Gastrocnemius medialis (tissue), 4 donors: ENCODE results near the gene ADCY9. TPM values are rescaled to one million over a fixed set of nuclear protein-coding genes. Genes with fewer than 3 reads are reported as not detected.

Source experiments
- ATAC-seq, 2 donors: fragments of 150-250 bp; one replicate each; pipeline ENCODE4 v1.9.1; 2016
- DNase-seq, 2 donors: peaks; one replicate each; pipeline ENCODE4 v3.0.0-alpha.2; 2019
- H3K27ac ChIP-seq, 4 donors: fragments of 200-600 bp; sonication (generic); 1 replicate in 1 of 4; 2 replicates in 3 of 4; pipeline ENCODE4 v1.5.1; 2016 to 2018; ENCODE audit warnings: mild to moderate bottlenecking in 2 of 4, moderate library complexity in 1 of 4
- H3K27me3 ChIP-seq, 3 donors: fragments of 200-600 bp; sonication (generic) in 2 of 3; 1 replicate in 1 of 3; 2 replicates in 2 of 3; pipeline versions ENCODE4 v1.5.1 to v1.6.0; 2016 to 2019; ENCODE audit warnings: mild to moderate bottlenecking in 1 of 3, moderate library complexity in 1 of 3
- H3K36me3 ChIP-seq, 2 donors: fragments of 200-600 bp; sonication (generic) in 1 of 2; one replicate each; pipeline ENCODE4 v1.5.1; 2017 to 2018
- H3K4me1 ChIP-seq, 2 donors: fragments of 200-600 bp; sonication (generic) in 1 of 2; one replicate each; pipeline ENCODE4 v1.5.1; 2016 to 2017; ENCODE audit warnings: mild to moderate bottlenecking in 2 of 2
- H3K4me3 ChIP-seq, 4 donors: fragments of 200-600 bp; sonication (generic) in 3 of 4; 1 replicate in 1 of 4; 2 replicates in 3 of 4; pipeline ENCODE4 v1.5.1; 2016 to 2019; ENCODE audit warnings: mild to moderate bottlenecking in 2 of 4
- H3K9me3 ChIP-seq, 3 donors: fragments of 200-600 bp; sonication (generic) in 2 of 3; 1 replicate in 1 of 3; 2 replicates in 2 of 3; pipeline ENCODE4 v1.5.1; 2016 to 2019
- CTCF ChIP-seq, 5 experiments: fragments of 450-650 bp in 3 of 5; fragments of 200-600 bp in 2 of 5; sonication (generic) in 2 of 5; IDR thresholded peaks in 4 of 5; conservative IDR thresholded peaks in 1 of 5; 1 replicate in 4 of 5; 2 replicates in 1 of 5; pipeline ENCODE4 v1.5.1; 2016 to 2019; ENCODE audit warnings: antibody characterized with exemption in 5 of 5, mild to moderate bottlenecking in 3 of 5, moderate library complexity in 3 of 5
- POLR2A ChIP-seq, 2 donors: fragments of 450-650 bp; IDR thresholded peaks; one replicate each; pipeline ENCODE4 v1.6.1; 2017; ENCODE audit warnings: antibody characterized with exemption in 2 of 2, mild to moderate bottlenecking in 2 of 2, moderate library complexity in 2 of 2
- in situ Hi-C, 4 donors: fragments of 200-750 bp; cut with MboI; loops; one replicate each; pipeline versions ENCODE4 v1.15.0 to v1.8.0; 2017; ENCODE audit warnings: low sequenced_read_pairs in 4 of 4
- intact Hi-C: fragments of 100-400 bp; cut with DNase I; formaldehyde crosslinking; loops from one replicate; pipeline ENCODE4 v1.15.1; 2023; ENCODE audit warnings: low total_unique reads
- total RNA-seq, 4 donors: library from RNA; depleted of rRNA; stranded (reverse); fragments of >200 nt; gene quantifications; one replicate each; pipeline versions ENCODE4 v1.1.0 to v1.2.3, GENCODE V29; 2016

ADCY9 gene
- total RNA-seq, 4 donors from 2014 or later, result 84.9 to 223 (median 163) TPM

- in situ Hi-C loops, result loop anchor here in 1 of 4 donors (25.0 kb wide), 1 partner anchor 133 kb away; the partner anchor contains the start of gene ADCY9
- peaks cover 0 to 70% of the 10 kb centered on the region in 2 donors for H3K36me3 ChIP-seq
Measured at GRCh38 chr16:3979518-3979917, 136.7 kb downstream of the ADCY9 start.

DNA sequence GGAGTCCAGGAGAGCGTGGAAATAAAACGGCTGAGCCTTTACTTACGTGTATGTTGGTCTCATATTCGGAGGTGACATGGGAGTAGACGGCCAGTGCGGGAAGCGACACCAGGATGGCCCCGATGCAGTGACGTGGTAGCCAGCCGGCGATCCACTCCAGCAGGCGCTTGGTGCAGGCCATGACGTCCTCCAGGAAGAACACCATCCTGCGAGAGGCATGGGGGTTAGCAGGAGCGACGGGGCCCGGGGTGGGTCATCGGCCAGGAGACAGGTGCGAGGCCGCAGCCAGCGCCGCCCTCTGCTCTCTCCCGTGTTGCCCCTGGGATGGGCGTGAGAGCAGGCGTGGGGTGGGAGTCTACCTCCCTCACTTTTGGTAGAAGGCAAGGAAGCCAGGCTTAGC is 137.2 kb downstream of the ADCY9 start:
- no peak for ATAC-seq
- intact Hi-C loops (no loop called here), in situ Hi-C loops (loop anchor here in 1 of 4 donors (25.0 kb wide), 1 partner anchor 133 kb away; the partner anchor contains the start of gene ADCY9)
- Histone ChIP-seq H3K4me3 (no peak overlapping the region), H3K36me3 (peaks cover 0 to 74% of the 10 kb centered on the region in 2 donors), H3K27ac (no peak overlapping the region), H3K9me3 (no peaks in the 10 kb centered on the region), H3K4me1 (no peaks in the 10 kb centered on the region), H3K27me3 (no peaks in the 10 kb centered on the region)
- TF ChIP-seq CTCF (IDR thresholded peaks at IDR 0.05 in 4 of 5, conservative IDR thresholded peaks at IDR 0.05 in 1 of 5), result no peak
- DNase-seq, result no peak

More at GRCh38 chr16:3979518-3979917, 136.7 kb downstream of the ADCY9 start:
- DNase-seq (no peak), ATAC-seq (no peak)
- Histone ChIP-seq H3K4me1 (no peaks in the 10 kb centered on the region), H3K27me3 (no peaks in the 10 kb centered on the region), H3K9me3 (no peaks in the 10 kb centered on the region), H3K4me3 (no peak overlapping the region), H3K27ac (no peak overlapping the region)
- intact Hi-C loops, result no loop called here
- TF ChIP-seq POLR2A (IDR thresholded peaks at IDR 0.05) (no peak), CTCF (IDR thresholded peaks at IDR 0.05 in 4 of 5, conservative IDR thresholded peaks at IDR 0.05 in 1 of 5) (no peak)

DNA sequence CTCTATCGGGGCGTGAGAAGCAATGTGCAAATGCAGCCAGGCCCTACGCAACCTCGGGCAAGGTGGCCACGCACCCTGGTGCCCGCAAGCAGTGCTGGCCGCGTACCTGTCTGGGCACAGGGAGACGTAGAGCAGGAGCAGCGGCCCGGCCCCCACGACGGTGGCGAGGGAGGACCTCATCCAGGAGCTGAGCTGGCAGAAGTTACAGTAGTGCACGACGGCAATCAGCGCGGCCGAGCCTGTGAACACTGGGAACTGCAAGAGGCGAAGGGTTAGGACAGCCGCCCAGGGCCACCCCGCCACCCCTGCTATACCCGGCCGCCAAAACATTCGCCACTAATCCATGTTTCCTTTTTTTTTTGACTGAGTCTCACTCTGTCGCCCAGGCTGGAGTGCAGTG is 138.9 kb downstream of the ADCY9 start:
- Histone ChIP-seq H3K27ac (no peak overlapping the region), H3K4me3 (no peak overlapping the region), H3K9me3 (no peaks in the 10 kb centered on the region), H3K27me3 (no peaks in the 10 kb centered on the region), H3K36me3 (peaks cover 0 to 72% of the 10 kb centered on the region in 2 donors), H3K4me1 (no peaks in the 10 kb centered on the region)
- intact Hi-C loops, result no loop called here
- ATAC-seq (no peak), DNase-seq (no peak)
- TF ChIP-seq CTCF (IDR thresholded peaks at IDR 0.05 in 4 of 5, conservative IDR thresholded peaks at IDR 0.05 in 1 of 5), result no peak
- in situ Hi-C loops, result loop anchor here in 1 of 4 donors (25.0 kb wide), 1 partner anchor 135 kb away; the partner anchor contains the start of gene ADCY9

DNA sequence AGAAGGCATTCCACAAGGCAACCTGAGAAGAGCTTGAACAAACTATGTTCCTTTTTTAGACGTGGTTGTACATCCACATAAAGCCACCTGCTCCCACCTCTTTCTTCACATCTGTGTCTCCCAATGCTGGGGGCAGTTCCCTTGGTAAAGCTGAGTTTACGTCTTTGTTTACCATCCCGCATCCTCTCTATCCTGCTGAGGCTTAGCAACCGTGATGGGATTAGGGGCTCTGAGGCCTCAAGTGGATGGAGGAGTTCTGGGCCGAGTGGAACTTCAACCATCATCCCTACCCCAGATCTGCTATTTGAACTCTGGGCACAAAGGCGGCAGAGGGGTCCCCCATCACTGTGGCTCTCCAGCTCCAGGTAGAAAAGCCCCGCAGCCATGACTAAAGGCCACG is 141.5 kb downstream of the ADCY9 start:
- intact Hi-C loops, result no loop called here
- no peaks in the 10 kb centered on the region for H3K4me1 ChIP-seq
- in situ Hi-C loops, result loop anchor here in 1 of 4 donors (25.0 kb wide), 1 partner anchor 138 kb away; the partner anchor contains the start of gene ADCY9
- H3K9me3 ChIP-seq, result no peaks in the 10 kb centered on the region
- no peak for ATAC-seq
- no peak overlapping the region for H3K27ac ChIP-seq
- TF ChIP-seq CTCF (IDR thresholded peaks at IDR 0.05 in 4 of 5, conservative IDR thresholded peaks at IDR 0.05 in 1 of 5) (no peak), POLR2A (IDR thresholded peaks at IDR 0.05) (no peak)
- DNase-seq, result no peak
- no peaks in the 10 kb centered on the region for H3K27me3 ChIP-seq
- peaks cover 0 to 74% of the 10 kb centered on the region in 2 donors for H3K36me3 ChIP-seq
- no peak overlapping the region for H3K4me3 ChIP-seq

DNA sequence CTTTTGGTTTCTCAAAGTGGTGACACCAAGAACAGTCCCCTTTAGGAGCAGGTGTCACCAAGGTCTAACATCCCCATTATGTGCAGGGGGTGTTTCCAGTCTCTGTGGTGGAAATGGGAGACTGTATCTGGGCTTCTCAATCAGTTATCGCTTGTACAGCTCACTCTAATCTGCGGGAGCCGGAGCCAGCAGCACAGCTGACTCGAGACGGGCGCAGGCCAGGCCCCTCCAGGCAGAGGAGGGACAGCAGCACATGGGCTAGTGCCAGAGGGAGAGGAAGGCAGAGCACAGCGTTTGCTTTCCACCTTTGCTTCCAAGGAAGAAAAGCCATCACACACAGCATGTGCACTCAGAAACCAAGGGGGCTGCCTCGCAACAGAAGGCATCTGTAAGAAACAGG is 144.5 kb downstream of the ADCY9 start:
- Histone ChIP-seq H3K4me3 (no peak overlapping the region), H3K27me3 (no peaks in the 10 kb centered on the region), H3K36me3 (peaks cover 0 to 48% of the 10 kb centered on the region in 2 donors), H3K9me3 (no peaks in the 10 kb centered on the region), H3K27ac (no peak overlapping the region), H3K4me1 (no peaks in the 10 kb centered on the region)
- DNase-seq (no peak), ATAC-seq (no peak)
- intact Hi-C loops, result no loop called here
- no peak for TF ChIP-seq CTCF (IDR thresholded peaks at IDR 0.05 in 4 of 5, conservative IDR thresholded peaks at IDR 0.05 in 1 of 5)
- in situ Hi-C loops, result no loop called here
